Activated CD8-positive, alpha-beta memory T cell treated with anti-CD3 and anti-CD28 coated beads, Interleukin-2, amount 10 ng/mL, durations not matched to agents 7 days and 5 days (primary cell): ENCODE results near the gene GALNT7. TPM values are rescaled to one million over a fixed set of nuclear protein-coding genes. Genes with fewer than 3 reads are reported as not detected.
"Not testable (repeated sequence)": the region's sequence is repeated elsewhere in the genome, so short reads cannot be mapped to it uniquely, and the experiment has no call there.

ENCODE experiments used
- ATAC-seq: fragments of 150-1000 bp; cut with Tn5 transposase; one replicate; pipeline ENCODE4 v1.10.0; 2021; ENCODE audit warnings: moderate library complexity
- CTCF ChIA-PET: fragments of 350-600 bp; sonication (Branson Sonifier 250); formaldehyde crosslinking; loops from one replicate; lab custom pipeline; 2021; ENCODE audit warnings: antibody characterized with exemption; lab: Charles Lee
- DNase-seq: peaks from one replicate; pipeline ENCODE4 v3.0.0-alpha.2; 2020
- H3K27ac Mint-ChIP-seq: one replicate; pipeline ENCODE4 v1.8.0; 2021; ENCODE audit warnings: mild to moderate bottlenecking, mixed read lengths
- H3K27me3 Mint-ChIP-seq: one replicate; pipeline ENCODE4 v1.8.0; 2021; ENCODE audit warnings: mixed read lengths
- H3K36me3 Mint-ChIP-seq: one replicate; pipeline ENCODE4 v1.8.0; 2021; ENCODE audit warnings: mild to moderate bottlenecking, mixed read lengths
- H3K4me1 Mint-ChIP-seq: one replicate; pipeline ENCODE4 v1.8.0; 2021; ENCODE audit warnings: mixed read lengths
- H3K4me3 Mint-ChIP-seq: one replicate; pipeline ENCODE4 v1.8.0; 2021; ENCODE audit warnings: mild to moderate bottlenecking, moderate library complexity, mixed read lengths
- H3K9me3 Mint-ChIP-seq: one replicate; pipeline ENCODE4 v1.8.0; 2022; ENCODE audit warnings: low read depth, mixed read lengths
- total RNA-seq, 2 experiments: library from RNA; stranded (reverse); gene quantifications; one replicate each; pipeline ENCODE4 v1.2.3, GENCODE V29; 2021

GALNT7 gene
- total RNA-seq, result 10 to 100 TPM; 16.8 to 17.8 TPM

DNA sequence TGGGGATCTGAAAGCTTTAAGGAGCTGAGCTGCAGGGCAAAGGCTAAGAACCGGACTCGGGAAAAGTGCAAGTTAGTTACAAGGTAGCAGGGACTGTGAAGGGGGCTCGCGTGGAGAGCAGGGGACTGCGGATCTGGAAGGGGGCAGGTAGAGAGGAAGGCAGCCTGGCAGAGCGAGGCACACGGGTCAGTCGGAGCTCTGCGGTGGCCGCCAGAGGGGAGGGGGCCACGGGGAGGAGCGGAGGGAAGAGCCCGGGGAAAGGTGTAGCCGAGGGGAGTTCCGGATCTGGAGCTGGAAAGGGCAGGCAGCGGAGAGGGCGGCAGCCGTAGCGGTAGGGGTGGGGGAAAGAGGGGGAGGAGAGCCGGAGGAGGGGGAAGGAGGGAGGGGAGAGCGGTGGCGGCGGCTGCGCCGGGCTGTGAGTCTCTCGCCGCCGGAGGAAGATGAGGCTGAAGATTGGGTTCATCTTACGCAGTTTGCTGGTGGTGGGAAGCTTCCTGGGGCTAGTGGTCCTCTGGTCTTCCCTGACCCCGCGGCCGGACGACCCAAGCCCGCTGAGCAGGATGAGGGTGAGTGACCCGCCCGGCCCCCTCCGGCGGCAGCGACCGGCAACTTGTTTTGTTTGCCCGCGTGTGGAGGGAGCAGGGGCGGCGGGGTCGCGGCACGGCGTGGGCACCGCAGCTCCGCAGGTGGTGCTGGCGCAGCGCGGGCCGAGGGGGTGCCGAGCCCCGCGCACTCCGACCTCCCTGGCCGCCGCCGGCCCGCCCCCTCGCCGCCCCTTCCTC lies at the start of gene GALNT7:
Gene GALNT7 (plus strand): TSS at position 416 of the 782 bp plus-strand sequence. CDS start 25 bp downstream, at position 441.
- DNase-seq (peak; percentile 75), ATAC-seq (peak; percentile 54)
- Mint-ChIP-seq H3K27me3 (no peaks in the 10 kb centered on the region), H3K4me1 (peaks cover 33% of the 10 kb centered on the region), H3K9me3 (no peaks in the 10 kb centered on the region), H3K4me3 (peak within 1 kb of the TSS; percentile 85), H3K36me3 (peaks cover 11% of the 10 kb centered on the region), H3K27ac (peak within 1 kb of the TSS; percentile 83)
- CTCF ChIA-PET, result interaction anchor here (1.0 to 1.8 kb wide), 6 partner anchors 9 to 168 kb away, joined by 3 to 8 read pairs (median 4); no protein-coding TSS in a partner anchor

GRCh38 chr4:173118819-173119218 lies 49.8 kb upstream of the GALNT7 start:
- CTCF ChIA-PET, H3K27ac Mint-ChIP-seq, H3K9me3 Mint-ChIP-seq, ATAC-seq, DNase-seq, H3K36me3 Mint-ChIP-seq, H3K27me3 Mint-ChIP-seq, H3K4me1 Mint-ChIP-seq, H3K4me3 Mint-ChIP-seq: not testable (repeated sequence)

DNA sequence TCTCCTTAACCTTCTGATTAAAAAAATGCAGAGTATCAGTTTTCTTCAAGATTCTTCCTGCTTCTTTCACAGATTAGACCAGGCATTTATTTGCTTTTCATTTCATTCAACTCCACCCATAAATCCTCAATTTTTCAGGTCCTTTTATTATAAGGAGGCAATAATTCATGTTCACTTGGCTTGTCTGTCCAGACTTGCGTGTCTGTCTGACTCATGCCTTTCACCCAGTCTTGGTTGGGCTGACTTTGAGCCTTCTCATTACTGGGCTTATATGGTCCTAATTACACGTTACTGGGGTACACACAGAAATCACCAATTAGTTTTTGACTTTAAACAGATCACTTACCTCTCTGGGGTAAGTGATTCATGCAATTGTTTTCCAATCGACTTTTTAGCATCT lies 48.8 kb upstream of the GALNT7 start:
- Mint-ChIP-seq H3K36me3 (no peaks in the 10 kb centered on the region), H3K27ac (no peak overlapping the region), H3K27me3 (peaks cover 5% of the 10 kb centered on the region), H3K4me1 (peaks cover 2% of the 10 kb centered on the region), H3K9me3 (no peaks in the 10 kb centered on the region), H3K4me3 (no peak overlapping the region)
- DNase-seq (no peak), ATAC-seq (no peak)
- CTCF ChIA-PET, result no interaction called here

DNA sequence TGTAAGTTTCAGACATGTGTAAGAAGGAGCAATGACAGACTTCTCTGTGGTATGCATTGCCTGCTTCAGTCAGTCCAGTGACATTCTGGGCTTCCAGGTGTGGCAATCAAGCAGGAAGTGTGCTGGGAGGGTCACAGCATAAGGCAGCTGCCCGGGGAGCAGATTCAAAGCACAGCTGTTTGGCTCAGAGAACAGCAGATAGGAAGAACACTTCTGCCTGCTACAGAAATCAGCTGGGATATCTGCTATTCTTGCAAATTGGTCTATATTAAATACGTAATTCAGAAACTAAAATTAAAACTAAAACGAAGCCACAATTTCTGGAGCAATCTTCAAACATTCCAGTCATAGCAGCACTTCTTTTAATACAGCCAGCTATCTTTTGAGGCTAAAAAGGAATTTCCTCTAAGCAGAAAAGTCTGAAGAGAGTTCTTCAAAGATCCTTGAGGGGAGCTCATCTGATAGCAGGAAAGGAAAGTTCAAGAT lies 47.5 kb upstream of the GALNT7 start:
- DNase-seq, result no peak
- ATAC-seq, result no peak
- no peak overlapping the region for H3K27ac Mint-ChIP-seq
- H3K4me1 Mint-ChIP-seq, result peaks cover 2% of the 10 kb centered on the region
- no peaks in the 10 kb centered on the region for H3K9me3 Mint-ChIP-seq
- no peaks in the 10 kb centered on the region for H3K36me3 Mint-ChIP-seq
- H3K4me3 Mint-ChIP-seq, result no peak overlapping the region
- CTCF ChIA-PET, result no interaction called here
- H3K27me3 Mint-ChIP-seq, result peaks cover 5% of the 10 kb centered on the region

GRCh38 chr4:173124209-173124865 lies 44.3 kb upstream of the GALNT7 start:
- H3K4me3 Mint-ChIP-seq, result no peak overlapping the region
- H3K36me3 Mint-ChIP-seq, result no peaks in the 10 kb centered on the region
- no peak overlapping the region for H3K27ac Mint-ChIP-seq
- no peaks in the 10 kb centered on the region for H3K9me3 Mint-ChIP-seq
- ATAC-seq (no peak), DNase-seq (no peak)
- H3K4me1 Mint-ChIP-seq, result peaks cover 2% of the 10 kb centered on the region
- CTCF ChIA-PET, result no interaction called here
- H3K27me3 Mint-ChIP-seq, result no peaks in the 10 kb centered on the region

GRCh38 chr4:173125216-173125812 lies 43.3 kb upstream of the GALNT7 start:
- Mint-ChIP-seq H3K36me3 (no peaks in the 10 kb centered on the region), H3K27me3 (no peaks in the 10 kb centered on the region), H3K4me1 (peaks cover 2% of the 10 kb centered on the region), H3K27ac (no peak overlapping the region), H3K4me3 (no peak overlapping the region), H3K9me3 (no peaks in the 10 kb centered on the region)
- CTCF ChIA-PET, result no interaction called here
- no peak for ATAC-seq
- DNase-seq, result no peak

DNA sequence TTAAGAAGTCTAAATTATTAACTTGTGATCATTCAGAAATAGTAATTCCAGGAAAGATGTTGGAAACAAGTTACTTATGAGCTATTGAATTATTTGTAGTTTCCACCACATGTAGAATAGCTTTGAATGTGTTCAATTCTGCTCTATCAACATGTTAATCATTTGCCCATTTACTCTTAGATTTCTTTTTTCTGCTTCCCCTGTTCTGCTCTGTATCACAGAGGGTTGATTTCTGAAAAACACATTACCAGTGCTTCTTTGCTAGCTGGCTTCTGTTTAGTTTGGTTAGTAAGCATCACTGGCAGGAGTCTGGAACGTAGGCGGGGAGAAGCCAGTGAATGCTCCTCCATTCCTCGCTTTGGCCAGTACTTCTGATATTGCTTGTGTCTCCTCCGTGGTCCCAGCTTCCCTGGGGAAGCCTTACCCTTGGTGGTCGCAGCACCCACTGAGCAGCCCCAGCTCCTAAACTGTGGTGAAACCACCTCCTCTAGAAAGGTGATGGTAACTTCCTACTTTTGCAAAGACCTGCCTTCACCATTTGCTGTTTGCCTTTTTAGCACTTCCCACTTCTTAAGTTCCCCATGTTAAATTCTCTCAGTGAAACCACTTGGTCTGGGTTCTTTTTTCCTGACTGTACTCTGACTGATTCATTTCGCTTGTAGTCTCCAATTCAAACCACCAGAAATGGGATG lies 40.3 kb upstream of the GALNT7 start:
- Mint-ChIP-seq H3K27ac (no peak overlapping the region), H3K4me1 (peaks cover under 1% of the 10 kb centered on the region), H3K9me3 (no peaks in the 10 kb centered on the region), H3K4me3 (no peak overlapping the region), H3K36me3 (no peaks in the 10 kb centered on the region), H3K27me3 (no peaks in the 10 kb centered on the region)
- no peak for ATAC-seq
- no peak for DNase-seq
- CTCF ChIA-PET, result interaction anchor here (0.7 kb wide), 1 partner anchor 8 kb away, joined by 3 read pairs; no protein-coding TSS in a partner anchor

DNA sequence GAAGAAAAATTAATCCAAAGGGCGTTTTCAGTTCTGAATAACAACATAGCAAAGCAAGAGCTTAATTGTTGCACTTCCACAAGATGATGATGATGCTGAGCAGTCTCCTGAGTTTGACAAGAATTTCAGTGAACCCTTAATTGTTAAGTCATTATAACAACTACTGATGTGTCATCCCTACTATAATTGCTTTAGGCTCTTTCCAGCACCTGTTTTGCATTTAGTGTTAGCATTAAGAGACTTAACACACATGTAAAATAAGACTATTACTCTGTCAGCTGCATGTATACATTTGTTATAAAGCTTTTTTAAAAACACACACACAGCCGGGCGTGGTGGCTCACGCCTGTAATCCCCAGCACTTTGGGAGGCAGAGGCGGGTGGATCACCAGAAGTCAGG lies 37.9 kb upstream of the GALNT7 start:
- Mint-ChIP-seq H3K9me3 (no peaks in the 10 kb centered on the region), H3K27me3 (no peaks in the 10 kb centered on the region), H3K27ac (no peak overlapping the region), H3K4me3 (no peak overlapping the region), H3K4me1 (peaks cover 2% of the 10 kb centered on the region), H3K36me3 (no peaks in the 10 kb centered on the region)
- DNase-seq (no peak), ATAC-seq (no peak)
- CTCF ChIA-PET, result no interaction called here

DNA sequence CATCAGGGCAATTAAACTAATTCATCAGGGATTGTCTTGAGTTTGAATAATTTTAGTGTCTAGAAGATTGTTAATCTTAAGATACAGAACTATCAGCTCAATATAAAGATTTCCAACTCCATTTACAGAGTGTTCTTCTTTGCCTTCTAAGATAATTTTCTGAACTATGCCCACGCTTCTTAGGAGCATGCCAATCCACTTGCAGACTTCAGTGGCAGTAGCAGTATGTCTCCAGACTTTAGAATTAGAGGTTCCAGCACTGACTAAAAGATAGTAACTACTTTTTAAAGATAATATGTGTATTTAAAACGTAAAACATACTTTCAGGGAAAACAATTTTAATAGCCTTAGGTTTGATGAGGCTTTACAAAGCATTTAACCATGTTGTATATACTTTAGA lies 34.2 kb upstream of the GALNT7 start:
- Mint-ChIP-seq H3K27ac (no peak overlapping the region), H3K4me3 (no peak overlapping the region), H3K36me3 (no peaks in the 10 kb centered on the region), H3K4me1 (peaks cover 2% of the 10 kb centered on the region), H3K9me3 (no peaks in the 10 kb centered on the region), H3K27me3 (peaks cover 3% of the 10 kb centered on the region)
- ATAC-seq (no peak), DNase-seq (no peak)
- CTCF ChIA-PET, result interaction anchor here (0.8 kb wide), 1 partner anchor 40 kb away, joined by 3 read pairs; no protein-coding TSS in a partner anchor

- Mint-ChIP-seq H3K9me3 (no peaks in the 10 kb centered on the region), H3K4me1 (peaks cover 2% of the 10 kb centered on the region)
- CTCF ChIA-PET, result no interaction called here
Measured at GRCh38 chr4:173135241-173135847, 33.3 kb upstream of the GALNT7 start.

DNA sequence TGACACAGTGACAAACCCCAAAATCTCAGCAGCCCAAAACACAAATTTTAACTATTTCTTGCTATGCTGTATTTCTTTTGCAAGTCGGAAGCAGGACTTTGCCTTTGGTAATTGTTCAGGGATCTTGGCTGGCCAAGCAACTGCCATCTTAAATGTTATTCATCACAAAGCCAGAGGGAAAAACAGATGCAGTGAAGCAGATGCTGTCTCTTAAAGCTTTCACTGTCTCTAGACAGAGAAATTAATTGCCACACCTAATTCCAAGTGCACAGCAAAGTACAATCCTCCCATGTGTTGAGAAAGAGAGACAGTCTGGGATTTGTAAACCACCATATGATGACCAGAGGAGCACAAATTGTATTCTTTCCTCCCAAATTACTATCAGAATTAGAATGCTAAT lies 30.0 kb upstream of the GALNT7 start:
- H3K4me3 Mint-ChIP-seq, result no peak overlapping the region
- ATAC-seq (no peak), DNase-seq (no peak)
- H3K9me3 Mint-ChIP-seq, result no peaks in the 10 kb centered on the region
- H3K36me3 Mint-ChIP-seq, result no peaks in the 10 kb centered on the region
- peaks cover 3% of the 10 kb centered on the region for H3K27me3 Mint-ChIP-seq
- H3K27ac Mint-ChIP-seq, result no peak overlapping the region
- no peaks in the 10 kb centered on the region for H3K4me1 Mint-ChIP-seq
- CTCF ChIA-PET, result no interaction called here

More at GRCh38 chr4:173135241-173135847, 33.3 kb upstream of the GALNT7 start:
- no peak for DNase-seq
- no peaks in the 10 kb centered on the region for H3K36me3 Mint-ChIP-seq
- peaks cover 3% of the 10 kb centered on the region for H3K27me3 Mint-ChIP-seq
- no peak overlapping the region for H3K27ac Mint-ChIP-seq
- H3K4me3 Mint-ChIP-seq, result no peak overlapping the region
- no peak for ATAC-seq

DNA sequence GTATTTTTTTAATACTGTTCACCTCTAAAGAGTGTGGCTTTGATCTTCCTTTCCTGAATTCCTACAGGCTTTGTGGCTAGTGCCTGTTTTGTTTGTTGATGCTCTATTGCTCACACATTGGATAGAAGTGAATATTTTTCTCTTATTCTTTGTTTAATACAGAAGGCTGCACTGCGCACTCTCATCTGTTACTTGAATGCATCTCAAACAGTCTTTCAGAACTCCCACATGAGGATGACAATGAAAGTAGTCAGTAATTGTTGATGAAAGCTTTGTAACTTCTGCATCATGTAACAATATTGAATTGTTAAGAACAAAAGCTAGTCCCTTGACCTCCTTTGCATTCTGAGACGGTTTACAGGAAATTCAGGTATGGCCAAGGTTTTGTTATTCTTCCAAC lies 29.1 kb upstream of the GALNT7 start:
- no peaks in the 10 kb centered on the region for H3K9me3 Mint-ChIP-seq

DNA sequence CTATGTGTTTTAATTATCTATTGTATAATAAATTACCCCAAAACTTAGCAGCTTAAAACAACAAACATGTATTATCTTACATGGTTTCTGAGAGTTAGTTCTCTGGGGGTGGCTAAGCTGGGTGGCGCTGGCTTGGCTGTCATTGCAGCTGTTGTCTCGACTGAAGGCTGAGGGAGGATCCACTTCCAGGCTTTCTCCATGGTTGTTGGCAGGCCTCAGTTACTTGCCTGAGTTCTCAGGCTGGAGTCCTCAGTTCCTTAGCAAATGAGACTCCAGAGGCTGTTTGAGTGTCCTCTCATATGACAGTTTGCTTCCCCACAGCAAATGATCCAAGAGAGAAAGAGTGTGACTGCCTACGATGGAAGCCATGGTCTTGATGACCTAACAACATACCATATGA lies 23.5 kb upstream of the GALNT7 start:
- H3K9me3 Mint-ChIP-seq, result no peaks in the 10 kb centered on the region
- no peak overlapping the region for H3K27ac Mint-ChIP-seq
- no peaks in the 10 kb centered on the region for H3K4me1 Mint-ChIP-seq
- no peak overlapping the region for H3K4me3 Mint-ChIP-seq
- ATAC-seq, result no peak
- CTCF ChIA-PET, result no interaction called here
- no peak for DNase-seq
- H3K36me3 Mint-ChIP-seq, result no peaks in the 10 kb centered on the region
- H3K27me3 Mint-ChIP-seq, result no peaks in the 10 kb centered on the region

More for the DNA sequence above, 29.1 kb upstream of the GALNT7 start:
- Mint-ChIP-seq H3K27ac (no peak overlapping the region), H3K36me3 (no peaks in the 10 kb centered on the region), H3K4me1 (no peaks in the 10 kb centered on the region), H3K4me3 (no peak overlapping the region), H3K27me3 (peaks cover 3% of the 10 kb centered on the region)
- DNase-seq, result no peak
- no peak for ATAC-seq
- CTCF ChIA-PET, result no interaction called here
